Thyroid gland (tissue), 4 donors: ENCODE results near the gene FASTKD3. TPM values are rescaled to one million over a fixed set of nuclear protein-coding genes. Genes with fewer than 3 reads are reported as not detected.

Experiments
- DNase-seq, 2 donors: peaks; one replicate each; pipeline ENCODE4 v3.0.0-alpha.2; 2019
- H3K27ac ChIP-seq, 3 donors: fragments of 200-600 bp; sonication (generic); 1 replicate in 2 of 3; 2 replicates in 1 of 3; pipeline ENCODE4 v1.5.1; 2016 to 2019; ENCODE audit warnings: mild to moderate bottlenecking in 1 of 3, moderate library complexity in 1 of 3
- H3K27me3 ChIP-seq: fragments of 200-600 bp; sonication (generic); one replicate; pipeline ENCODE4 v1.5.1; 2019
- H3K36me3 ChIP-seq, 2 donors: fragments of 200-600 bp; sonication (generic); one replicate each; pipeline ENCODE4 v1.5.1; 2016 to 2019
- H3K4me1 ChIP-seq, 2 donors: fragments of 200-600 bp; sonication (generic); one replicate each; pipeline ENCODE4 v1.5.1; 2017 to 2019
- H3K4me3 ChIP-seq, 3 donors: fragments of 200-600 bp; sonication (generic); replicated peaks in 1 of 3; 1 replicate in 2 of 3; 2 replicates in 1 of 3; pipeline ENCODE4 v1.5.1; 2016; ENCODE audit warnings: mild to moderate bottlenecking in 1 of 3
- H3K9me3 ChIP-seq: fragments of 200-600 bp; sonication (generic); one replicate; pipeline ENCODE4 v1.5.1; 2017
- CTCF ChIP-seq, 6 experiments: fragments of 200-600 bp in 3 of 6; fragments of 450-650 bp in 3 of 6; sonication (generic) in 3 of 6; IDR thresholded peaks; one replicate each; pipeline ENCODE4 v1.5.1; 2016 to 2019; ENCODE audit warnings: antibody characterized with exemption in 6 of 6, mild to moderate bottlenecking in 2 of 6, inconsistent platforms in 1 of 6, moderate library complexity in 1 of 6
- POLR2A ChIP-seq, 2 donors: fragments of 450-650 bp; IDR thresholded peaks; one replicate each; pipeline ENCODE4 v1.6.1; 2017; ENCODE audit warnings: antibody characterized with exemption in 2 of 2, mild to moderate bottlenecking in 2 of 2, moderate library complexity in 1 of 2
- WGBS, 2 donors: methylation state at CpG; one replicate each; pipeline ENCODE4 v1.1.5; 2017; 5-methylcytosine and 5-hydroxymethylcytosine counted together
- intact Hi-C: fragments of 100-400 bp; cut with DNase I; formaldehyde crosslinking; loops from one replicate; pipeline ENCODE4 v1.15.1; 2023
- total RNA-seq, 4 donors: library from RNA; depleted of rRNA; stranded (reverse); fragments of >200 nt; gene quantifications; one replicate each; pipeline ENCODE4 v1.2.3, GENCODE V29; 2016

FASTKD3 gene
- total RNA-seq, 4 donors from 2014 or later, result 8.7 to 16.0 (median 13.3) TPM

- Histone ChIP-seq H3K4me1 (peaks cover 11 to 15% of the 10 kb centered on the region in 2 donors), H3K36me3 (no peaks in the 10 kb centered on the region), H3K4me3 (peak overlapping the region in 2 of 3 donors; percentile 10 to 62), H3K27ac (no peak overlapping the region), H3K27me3 (no peaks in the 10 kb centered on the region), H3K9me3 (no peaks in the 10 kb centered on the region)
- intact Hi-C loops, result no loop called here
- 5 to 17% methylated on average over 9 to 32 of the region's 44 CpGs for WGBS, 2 donors
- TF ChIP-seq POLR2A (IDR thresholded peaks at IDR 0.05), result no peak
- TF ChIP-seq CTCF (IDR thresholded peaks at IDR 0.05), result peak in 2 of 6 experiments; percentile 7 to 23
- DNase-seq, result peak; percentile 27 to 29
Observed at GRCh38 chr5:7849681-7850394, 19.0 kb downstream of the FASTKD3 start.

GRCh38 chr5:7848296-7848695, 20.5 kb downstream of the FASTKD3 start:
- DNase-seq, result no peak
- TF ChIP-seq POLR2A (IDR thresholded peaks at IDR 0.05), result no peak
- TF ChIP-seq CTCF (IDR thresholded peaks at IDR 0.05), result no peak
- H3K27me3 ChIP-seq, result no peaks in the 10 kb centered on the region

GRCh38 chr5:7846327-7846726, 22.5 kb downstream of the FASTKD3 start:
- Histone ChIP-seq H3K36me3 (no peaks in the 10 kb centered on the region), H3K27ac (no peak overlapping the region), H3K9me3 (no peaks in the 10 kb centered on the region), H3K4me3 (no peak overlapping the region), H3K27me3 (no peaks in the 10 kb centered on the region), H3K4me1 (peaks cover 11 to 14% of the 10 kb centered on the region in 2 donors)
- intact Hi-C loops, result no loop called here
- WGBS, 2 donors, result 87 to 94% methylated on average over 5 of the region's 5 CpGs
- no peak for DNase-seq
- TF ChIP-seq CTCF (IDR thresholded peaks at IDR 0.05) (no peak), POLR2A (IDR thresholded peaks at IDR 0.05) (no peak)

More at GRCh38 chr5:7848296-7848695, 20.5 kb downstream of the FASTKD3 start:
- peaks cover 11 to 15% of the 10 kb centered on the region in 2 donors for H3K4me1 ChIP-seq
- H3K27ac ChIP-seq, result no peak overlapping the region
- 89 to 95% methylated on average over 2 of the region's 2 CpGs for WGBS, 2 donors
- no peak overlapping the region for H3K4me3 ChIP-seq
- no peaks in the 10 kb centered on the region for H3K36me3 ChIP-seq
- no peaks in the 10 kb centered on the region for H3K9me3 ChIP-seq
- intact Hi-C loops, result no loop called here

GRCh38 chr5:7845557-7845956, 23.3 kb downstream of the FASTKD3 start:
- intact Hi-C loops, result no loop called here
- Histone ChIP-seq H3K4me3 (no peak overlapping the region), H3K36me3 (no peaks in the 10 kb centered on the region), H3K4me1 (peaks cover 7 to 9% of the 10 kb centered on the region in 2 donors), H3K27ac (no peak overlapping the region), H3K9me3 (no peaks in the 10 kb centered on the region), H3K27me3 (no peaks in the 10 kb centered on the region)
- DNase-seq, result no peak
- TF ChIP-seq POLR2A (IDR thresholded peaks at IDR 0.05) (no peak), CTCF (IDR thresholded peaks at IDR 0.05) (no peak)
- WGBS, 2 donors, result 80 to 84% methylated on average over 7 of the region's 7 CpGs

- DNase-seq, result no peak
- H3K9me3 ChIP-seq, result no peaks in the 10 kb centered on the region
- H3K27ac ChIP-seq, result no peak overlapping the region
- H3K27me3 ChIP-seq, result no peaks in the 10 kb centered on the region
- H3K4me1 ChIP-seq, result peaks cover 4 to 5% of the 10 kb centered on the region in 2 donors
- no peaks in the 10 kb centered on the region for H3K36me3 ChIP-seq
- intact Hi-C loops, result no loop called here
- no peak overlapping the region for H3K4me3 ChIP-seq
- TF ChIP-seq POLR2A (IDR thresholded peaks at IDR 0.05) (no peak), CTCF (IDR thresholded peaks at IDR 0.05) (no peak)
Observed at GRCh38 chr5:7844901-7845300, 23.9 kb downstream of the FASTKD3 start.
